HFFc6 (cell line): ENCODE data around the gene AEN. TPM values are rescaled to one million over a fixed set of nuclear protein-coding genes. Genes with fewer than 3 reads are reported as not detected.

ENCODE experiments used
- DNase-seq: peaks from one replicate; pipeline ENCODE4 v3.0.0-alpha.2; 2018
- H3K27ac Mint-ChIP-seq: 2 replicates; pipeline ENCODE4 v1.8.0; 2020; ENCODE audit warnings: mild to moderate bottlenecking, mixed read lengths
- H3K27me3 Mint-ChIP-seq: 2 replicates; pipeline ENCODE4 v1.8.0; 2021; ENCODE audit warnings: mild to moderate bottlenecking, moderate library complexity, mixed read lengths; ENCODE audit not compliant: insufficient read depth
- H3K36me3 Mint-ChIP-seq: 2 replicates; pipeline ENCODE4 v1.8.0; 2021; ENCODE audit warnings: low read depth, mixed read lengths
- H3K4me1 Mint-ChIP-seq: 2 replicates; pipeline ENCODE4 v1.8.0; 2020; ENCODE audit warnings: low read depth, mixed read lengths
- H3K4me3 Mint-ChIP-seq: 2 replicates; pipeline ENCODE4 v1.8.0; 2020; ENCODE audit warnings: mild to moderate bottlenecking, moderate library complexity, mixed read lengths
- H3K9me3 Mint-ChIP-seq: 2 replicates; pipeline ENCODE4 v1.8.0; 2020; ENCODE audit warnings: mild to moderate bottlenecking, mixed read lengths
- CTCF ChIP-seq: fragments of 200-600 bp; sonication (generic); IDR thresholded peaks from 2 replicates; pipeline ENCODE4 v1.5.0; 2021; ENCODE audit warnings: antibody characterized with exemption, mild to moderate bottlenecking
- total RNA-seq, 6 experiments: library from RNA; stranded (reverse); fragmentation: NEBNext Ultra II Directional; extraction: Animal tissue kit (Norgen Biotek cat#: 25700); gene quantifications; 2 replicates in 1 of 6; 3 replicates in 5 of 6; pipeline ENCODE4 v1.2.3, GENCODE V29; 2021

Gene AEN
- total RNA-seq, 6 experiments from 2014 or later, result 65.4 to 73.4 (median 67.8) TPM

DNA sequence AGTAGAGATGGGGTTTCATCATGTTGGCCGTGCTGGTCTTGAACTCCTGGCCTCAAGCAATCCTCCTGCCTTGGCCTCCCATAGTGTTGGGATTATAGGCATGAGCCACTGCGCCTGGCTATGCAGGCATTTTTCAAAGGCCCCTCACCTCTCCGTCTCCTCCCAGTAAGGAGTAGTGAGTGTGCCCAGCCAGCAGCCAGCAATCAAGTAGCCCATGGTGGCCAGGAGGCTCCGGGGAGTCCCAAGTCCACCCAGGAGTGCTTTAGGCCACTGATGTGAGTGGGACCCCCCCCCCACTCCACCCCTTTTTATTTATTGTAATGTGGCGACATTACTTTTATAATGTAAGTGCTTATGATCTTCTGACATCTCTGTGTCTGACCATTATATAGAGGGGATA is 25.8 kb downstream of the AEN start:
- Mint-ChIP-seq H3K36me3 (no peaks in the 10 kb centered on the region), H3K4me1 (peaks cover 26% of the 10 kb centered on the region), H3K27ac (no peak overlapping the region), H3K4me3 (no peak overlapping the region), H3K27me3 (0 out of 2 replicates have a peak, but pooled peaks cover 1% of the 10 kb centered on the region), H3K9me3 (no peaks in the 10 kb centered on the region)
- no peak for DNase-seq
- no peak for TF ChIP-seq CTCF

DNA sequence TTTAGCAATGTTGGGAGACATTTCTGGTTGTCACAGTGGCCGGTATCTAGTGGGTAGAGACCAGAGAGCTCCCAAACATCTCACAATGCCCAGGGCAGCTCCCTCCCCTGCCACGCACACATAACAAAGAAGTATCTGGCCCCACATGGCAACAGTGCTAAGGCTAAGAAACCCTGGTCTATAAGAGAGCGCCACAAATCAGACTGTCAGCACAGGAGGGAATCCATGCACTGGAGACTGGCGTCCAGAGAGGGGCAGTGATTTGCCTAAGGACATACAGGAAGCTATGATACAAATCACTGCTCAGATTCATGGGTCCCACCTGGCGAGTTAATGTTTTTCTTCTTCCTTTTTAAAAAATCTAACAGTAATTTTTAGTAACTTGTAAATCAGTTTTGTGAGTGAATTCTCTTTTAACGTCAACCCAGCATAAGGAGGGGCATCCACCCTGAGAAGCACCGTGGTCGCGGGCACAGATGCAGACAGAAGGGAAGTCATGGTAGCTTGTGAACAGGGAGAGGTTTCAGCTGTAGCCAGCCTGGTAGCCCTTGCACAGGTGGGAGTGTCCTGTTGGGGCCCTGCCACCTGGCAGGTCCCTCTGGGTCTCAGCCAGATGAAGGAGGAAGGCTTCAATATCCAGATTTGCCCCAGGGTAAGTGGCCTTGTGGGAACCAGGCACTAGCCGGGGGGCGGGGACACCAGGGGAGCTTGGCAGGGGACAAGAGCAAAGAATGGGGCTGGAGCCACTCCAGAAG is 26.4 kb downstream of the AEN start:
- DNase-seq, result no peak
- Mint-ChIP-seq H3K27ac (no peak overlapping the region), H3K4me1 (peaks cover 26% of the 10 kb centered on the region), H3K9me3 (no peaks in the 10 kb centered on the region), H3K4me3 (no peak overlapping the region), H3K27me3 (0 out of 2 replicates have a peak, but pooled peaks cover 1% of the 10 kb centered on the region), H3K36me3 (no peaks in the 10 kb centered on the region)
- no peak for TF ChIP-seq CTCF

GRCh38 chr15:88648357-88649214 is 27.4 kb downstream of the AEN start:
- no peaks in the 10 kb centered on the region for H3K36me3 Mint-ChIP-seq
- no peak for DNase-seq
- H3K27me3 Mint-ChIP-seq, result peaks cover 4% of the 10 kb centered on the region
- H3K27ac Mint-ChIP-seq, result peak overlapping the region; percentile 80
- no peaks in the 10 kb centered on the region for H3K9me3 Mint-ChIP-seq
- peaks cover 26% of the 10 kb centered on the region for H3K4me1 Mint-ChIP-seq
- peak overlapping the region; percentile 33 for H3K4me3 Mint-ChIP-seq
- TF ChIP-seq CTCF, result no peak

DNA sequence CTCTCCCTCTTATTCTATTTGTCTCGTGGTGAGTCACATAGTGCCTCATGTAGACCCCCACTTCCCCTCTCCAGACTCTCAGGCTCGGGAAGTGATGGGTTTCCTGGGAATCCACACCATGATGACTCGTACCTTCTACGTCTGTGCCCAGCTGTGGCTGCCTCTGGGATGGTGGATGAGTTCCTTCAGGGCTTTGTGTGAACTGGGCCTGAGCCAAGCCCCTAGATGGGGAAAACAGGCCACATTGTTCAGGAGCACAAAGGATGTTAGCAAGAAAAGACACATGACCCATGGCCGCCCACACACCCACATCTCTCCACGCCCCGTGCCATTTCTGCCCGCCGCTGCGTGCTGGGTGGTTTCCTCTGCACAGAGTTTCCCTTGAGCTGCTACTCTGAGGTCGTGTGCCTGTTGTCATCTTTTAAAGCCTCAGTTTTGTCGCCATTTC is 28.2 kb downstream of the AEN start:
- DNase-seq, result peak; percentile 61
- Mint-ChIP-seq H3K27ac (peak overlapping the region; percentile 80), H3K4me3 (peak overlapping the region; percentile 33), H3K4me1 (peaks cover 26% of the 10 kb centered on the region), H3K27me3 (peaks cover 4% of the 10 kb centered on the region), H3K36me3 (no peaks in the 10 kb centered on the region), H3K9me3 (no peaks in the 10 kb centered on the region)
- no peak for TF ChIP-seq CTCF

- peak overlapping the region; percentile 80 for H3K27ac Mint-ChIP-seq
- H3K27me3 Mint-ChIP-seq, result peaks cover 4% of the 10 kb centered on the region
- peaks cover 26% of the 10 kb centered on the region for H3K4me1 Mint-ChIP-seq
- no peak for TF ChIP-seq CTCF
- no peak for DNase-seq
- H3K9me3 Mint-ChIP-seq, result no peaks in the 10 kb centered on the region
- H3K4me3 Mint-ChIP-seq, result no peak overlapping the region
- no peaks in the 10 kb centered on the region for H3K36me3 Mint-ChIP-seq
These were observed 28.8 kb downstream of the AEN start for GRCh38 chr15:88649753-88650551.
